Mesenchymal stem cell (in vitro differentiated cells and primary cell): ENCODE results near the gene MAPK8IP2.
A peak's percentile ranks its signal among the peaks of the same experiment; 100 is the strongest.
"Not testable (repeated sequence)": the region's sequence is repeated elsewhere in the genome, so short reads cannot be mapped to it uniquely, and the experiment has no call there.

Source experiments
- DNase-seq: peaks from one replicate; pipeline ENCODE4 v3.0.0-alpha.2; 2013
- H2AFZ ChIP-seq: one replicate; pipeline ENCODE4 v1.6.1; 2013; ENCODE audit warnings: low read depth, mild to moderate bottlenecking, control low read depth, inconsistent platforms, low read length, moderate library complexity
- H2AK5ac ChIP-seq: 2 replicates; pipeline ENCODE4 v1.6.1; 2013; ENCODE audit warnings: low read length, moderate library complexity, mild to moderate bottlenecking, inconsistent platforms; ENCODE audit not compliant: severe bottlenecking
- H2BK120ac ChIP-seq: one replicate; pipeline ENCODE4 v1.6.1; 2013; ENCODE audit warnings: low read depth, mild to moderate bottlenecking, inconsistent platforms, low read length, moderate library complexity
- H2BK12ac ChIP-seq, 2 experiments: one replicate each; pipeline ENCODE4 v1.6.1; 2013; ENCODE audit warnings: inconsistent platforms in 2 of 2, low read length in 2 of 2, mild to moderate bottlenecking in 2 of 2, moderate library complexity in 2 of 2, control low read depth in 1 of 2
- H2BK15ac ChIP-seq: one replicate; pipeline ENCODE4 v1.6.1; 2013; ENCODE audit warnings: mild to moderate bottlenecking, low read depth, inconsistent platforms; ENCODE audit not compliant: poor library complexity, severe bottlenecking
- H2BK5ac ChIP-seq: 2 replicates; pipeline ENCODE4 v1.6.1; 2013; ENCODE audit warnings: low read depth, mild to moderate bottlenecking, low read length, control low read depth, inconsistent platforms; ENCODE audit not compliant: poor library complexity, severe bottlenecking
- H3K14ac ChIP-seq, 2 experiments: one replicate each; pipeline ENCODE4 v1.6.1; 2013; ENCODE audit warnings: inconsistent platforms in 2 of 2, low read length in 2 of 2, control low read depth in 1 of 2, mild to moderate bottlenecking in 1 of 2, moderate library complexity in 1 of 2
- H3K18ac ChIP-seq, 2 experiments: one replicate each; pipeline ENCODE4 v1.6.1; 2013; ENCODE audit warnings: inconsistent platforms in 2 of 2, low read length in 2 of 2, control low read depth in 1 of 2, low read depth in 1 of 2, mild to moderate bottlenecking in 1 of 2
- H3K23ac ChIP-seq, 2 experiments: one replicate each; pipeline ENCODE4 v1.6.1; 2013; ENCODE audit warnings: inconsistent platforms in 2 of 2, low read length in 2 of 2, mild to moderate bottlenecking in 2 of 2, moderate library complexity in 2 of 2, control low read depth in 1 of 2
- H3K27ac ChIP-seq: 2 replicates; pipeline ENCODE4 v1.5.1; 2013; ENCODE audit warnings: mild to moderate bottlenecking, moderate library complexity, low read length, control low read depth, inconsistent platforms; ENCODE audit not compliant: poor library complexity, severe bottlenecking
- H3K27me3 ChIP-seq, 2 experiments: 2 replicates each; pipeline versions ENCODE4 v1.6.1 to v1.7.0; 2013; ENCODE audit warnings: low read length in 2 of 2, mild to moderate bottlenecking in 2 of 2, moderate library complexity in 2 of 2, control low read depth in 1 of 2, inconsistent platforms in 1 of 2; ENCODE audit not compliant: control insufficient read depth in 1 of 2, insufficient read depth in 1 of 2
- H3K36me3 ChIP-seq, 2 experiments: 2 replicates each; pipeline versions ENCODE4 v1.6.1 to v1.7.0; 2013; ENCODE audit warnings: low read length in 2 of 2, control low read depth in 1 of 2, inconsistent platforms in 1 of 2, low read depth in 1 of 2, mild to moderate bottlenecking in 1 of 2; ENCODE audit not compliant: insufficient read depth in 2 of 2, control insufficient read depth in 1 of 2
- H3K4ac ChIP-seq, 2 experiments: one replicate each; pipeline ENCODE4 v1.6.1; 2013; ENCODE audit warnings: inconsistent platforms in 2 of 2, low read length in 2 of 2, mild to moderate bottlenecking in 2 of 2, moderate library complexity in 2 of 2, control low read depth in 1 of 2, low read depth in 1 of 2
- H3K4me1 ChIP-seq: 2 replicates; pipeline ENCODE4 v1.6.1; 2013; ENCODE audit warnings: low read depth, low read length, control low read depth; ENCODE audit not compliant: control insufficient read depth, insufficient read depth
- H3K4me2 ChIP-seq: 2 replicates; pipeline ENCODE4 v1.6.1; 2013; ENCODE audit warnings: low read length, mild to moderate bottlenecking, inconsistent platforms; ENCODE audit not compliant: poor library complexity, severe bottlenecking
- H3K4me3 ChIP-seq, 2 experiments: 2 replicates each; pipeline versions ENCODE4 v1.5.1 to v1.7.0; 2013; ENCODE audit warnings: low read length in 2 of 2, mild to moderate bottlenecking in 2 of 2, control low read depth in 1 of 2, low read depth in 1 of 2; ENCODE audit not compliant: insufficient read depth in 1 of 2
- H3K79me1 ChIP-seq: replicated peaks from 2 replicates; pipeline ENCODE4 v1.6.1; 2013; ENCODE audit warnings: mild to moderate bottlenecking, control low read depth, low read length, inconsistent platforms; ENCODE audit not compliant: poor library complexity, severe bottlenecking
- H3K9ac ChIP-seq: 2 replicates; pipeline ENCODE4 v1.7.0; 2013; ENCODE audit warnings: mild to moderate bottlenecking, low read length, moderate library complexity
- H3K9me3 ChIP-seq: 2 replicates; pipeline ENCODE4 v1.7.0; 2013; ENCODE audit warnings: mild to moderate bottlenecking, low read length; ENCODE audit not compliant: control insufficient read depth
- H4K8ac ChIP-seq: one replicate; pipeline ENCODE4 v1.6.1; 2013; ENCODE audit warnings: inconsistent platforms, mild to moderate bottlenecking, low read length, moderate library complexity
- H4K91ac ChIP-seq: one replicate; pipeline ENCODE4 v1.6.1; 2013; ENCODE audit warnings: mild to moderate bottlenecking, low read length, inconsistent platforms
- WGBS: methylation state at CpG from one replicate; pipeline ENCODE4 v1.1.7; 2013; ENCODE audit warnings: mixed read lengths; 5-methylcytosine and 5-hydroxymethylcytosine counted together

Gene MAPK8IP2

DNA sequence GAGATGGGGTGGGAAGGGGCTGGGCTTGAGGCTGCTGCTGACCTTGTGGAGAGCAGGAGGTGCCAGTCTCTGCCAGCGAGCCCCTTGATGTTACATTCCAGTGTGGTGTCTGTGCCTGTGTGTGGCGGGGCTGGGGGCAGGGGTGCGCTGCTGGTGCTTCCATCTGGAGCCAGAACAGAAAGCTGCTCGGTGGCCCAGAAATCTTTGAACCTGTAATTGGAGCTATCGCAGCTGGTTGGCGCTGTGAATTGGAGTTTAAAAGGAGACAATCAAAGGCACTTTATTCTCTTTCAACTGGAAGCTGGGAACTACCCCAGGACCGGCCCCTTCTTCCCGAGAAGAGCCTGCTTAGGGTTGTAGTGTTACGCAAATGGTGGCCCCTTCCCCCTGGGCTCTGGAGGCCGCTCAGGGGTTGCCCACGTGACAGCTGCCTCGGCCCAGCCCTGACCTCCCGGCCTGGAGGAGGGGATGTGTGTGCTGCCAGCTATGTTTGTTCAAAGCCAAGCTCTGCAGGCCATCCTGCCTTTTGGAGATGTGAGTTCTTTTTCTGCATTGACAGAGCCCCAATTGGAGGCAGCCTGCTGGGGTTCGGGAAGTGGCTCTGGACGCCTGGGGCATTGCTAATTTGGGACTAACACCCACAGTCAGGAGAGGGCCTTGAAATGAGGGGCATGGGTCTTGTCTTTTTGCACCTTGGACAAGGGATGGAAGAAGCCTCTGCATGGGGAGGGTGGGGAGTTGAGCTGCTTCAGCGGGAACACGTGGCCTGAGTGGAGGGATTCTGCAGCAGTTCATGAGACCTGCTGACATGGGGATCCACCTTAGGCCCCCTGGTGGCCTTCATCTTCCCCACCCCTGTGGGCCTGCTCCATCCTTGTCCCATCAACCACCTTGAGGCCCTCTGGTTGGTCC is 41.4 kb downstream of the MAPK8IP2 start:
- no peaks in the 10 kb centered on the region for H3K9me3 ChIP-seq
- H2AFZ ChIP-seq: peak overlapping the region; percentile 70
- peaks cover 40 to 52% of the 10 kb centered on the region in 2 experiments for H3K27me3 ChIP-seq
- H3K27ac ChIP-seq: no peak overlapping the region
- no peak overlapping the region for H3K4me3 ChIP-seq
- no peaks in the 10 kb centered on the region for H3K79me1 ChIP-seq
- no peak overlapping the region for H3K23ac ChIP-seq
- no peaks in the 10 kb centered on the region for H3K36me3 ChIP-seq
- peak overlapping the region; percentile 59 for H2AK5ac ChIP-seq
- no peak overlapping the region for H2BK5ac ChIP-seq
- peak overlapping the region; percentile 34 for H4K91ac ChIP-seq
- peak overlapping the region; percentile 67 for H2BK15ac ChIP-seq
- H3K18ac ChIP-seq: peak overlapping the region; percentile 14 to 50
- H2BK12ac ChIP-seq: peak overlapping the region; percentile 66 to 68
- H3K9ac ChIP-seq: no peak overlapping the region
- peak overlapping the region; percentile 21 to 51 for H3K4ac ChIP-seq
- no peak overlapping the region for H2BK120ac ChIP-seq
- peak overlapping the region; percentile 60 for H4K8ac ChIP-seq
- peaks cover 12% of the 10 kb centered on the region for H3K4me1 ChIP-seq
- 15% methylated on average over 15 of the region's 17 CpGs for WGBS
- H3K14ac ChIP-seq: peak overlapping the region in 1 of 2 experiments; percentile 62
- peak overlapping the region; percentile 31 for H3K4me2 ChIP-seq
- peak; percentile 51 for DNase-seq

DNA sequence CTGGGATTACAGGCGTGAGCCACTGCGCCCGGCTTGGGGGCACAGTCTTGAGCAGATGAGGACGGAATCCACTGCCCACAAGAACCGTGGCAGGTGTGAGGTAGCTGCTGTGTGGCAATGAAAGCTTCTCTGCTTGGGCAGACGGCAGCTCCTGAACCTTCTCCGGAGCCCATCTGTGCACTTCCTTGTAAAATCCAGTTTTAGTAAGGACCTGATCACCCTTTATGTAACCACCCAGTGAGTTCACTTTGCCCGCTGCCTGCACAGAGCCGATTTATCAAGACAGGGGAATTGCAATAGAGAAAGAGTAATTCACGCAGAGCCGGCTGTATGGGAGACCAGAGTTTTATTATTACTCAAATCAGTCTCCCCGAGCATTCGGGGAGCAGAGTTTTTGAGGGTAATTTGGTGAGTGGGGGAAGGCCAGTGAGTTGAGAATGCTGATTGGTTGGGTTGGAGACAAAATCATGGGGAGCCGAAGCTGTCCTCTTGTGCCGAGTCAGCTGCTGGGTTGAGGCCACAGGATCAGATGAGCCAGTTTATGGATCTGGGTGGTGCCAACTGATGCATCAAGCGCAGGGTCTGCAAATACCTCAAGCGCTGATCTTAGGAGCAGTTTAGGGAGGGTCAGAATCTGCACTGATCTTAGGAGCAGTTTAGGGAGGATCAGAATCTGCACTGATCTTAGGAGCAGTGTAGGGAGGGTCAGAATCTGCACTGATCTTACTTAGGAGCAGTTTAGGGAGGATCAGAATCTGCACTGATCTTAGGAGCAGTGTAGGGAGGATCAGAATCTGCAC is 42.6 kb downstream of the MAPK8IP2 start:
- not testable (repeated sequence) for H3K36me3 ChIP-seq, H3K27ac ChIP-seq, H2BK5ac ChIP-seq, DNase-seq, H2BK12ac ChIP-seq, H3K18ac ChIP-seq, H4K91ac ChIP-seq, H3K4me3 ChIP-seq, H2BK15ac ChIP-seq, H2AFZ ChIP-seq, H2BK120ac ChIP-seq, H3K14ac ChIP-seq, H3K79me1 ChIP-seq, H3K23ac ChIP-seq, H3K4ac ChIP-seq, H3K4me2 ChIP-seq, H3K9me3 ChIP-seq, H3K9ac ChIP-seq, H2AK5ac ChIP-seq, H4K8ac ChIP-seq
- H3K4me1 ChIP-seq: peaks cover 12% of the 10 kb centered on the region
- WGBS: 96% methylated on average over 17 of the region's 17 CpGs
- peaks cover 40 to 52% of the 10 kb centered on the region in 2 experiments for H3K27me3 ChIP-seq

DNA sequence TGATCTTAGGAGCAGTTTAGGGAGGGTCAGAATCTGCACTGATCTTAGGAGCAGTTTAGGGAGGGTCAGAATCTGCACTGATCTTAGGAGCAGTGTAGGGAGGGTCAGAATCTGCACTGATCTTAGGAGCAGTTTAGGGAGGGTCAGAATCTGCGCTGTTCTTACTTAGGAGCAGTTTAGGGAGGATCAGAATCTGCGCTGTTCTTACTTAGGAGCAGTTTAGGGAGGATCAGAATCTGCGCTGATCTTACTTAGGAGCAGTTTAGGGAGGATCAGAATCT is 43.2 kb downstream of the MAPK8IP2 start:
- H4K91ac ChIP-seq, H2BK120ac ChIP-seq, H4K8ac ChIP-seq, H3K4me3 ChIP-seq, H3K14ac ChIP-seq, H3K9ac ChIP-seq, H2BK12ac ChIP-seq, H3K23ac ChIP-seq, H3K18ac ChIP-seq, H3K79me1 ChIP-seq, H3K4me2 ChIP-seq, H3K4ac ChIP-seq, H2AFZ ChIP-seq, H3K27ac ChIP-seq, H2AK5ac ChIP-seq, H2BK15ac ChIP-seq, H3K9me3 ChIP-seq, DNase-seq, H3K36me3 ChIP-seq, H2BK5ac ChIP-seq: not testable (repeated sequence)
- Histone ChIP-seq H3K4me1 (peaks cover 12% of the 10 kb centered on the region), H3K27me3 (peaks cover 40 to 52% of the 10 kb centered on the region in 2 experiments)
- 71% methylated on average over 3 of the region's 3 CpGs for WGBS

DNA sequence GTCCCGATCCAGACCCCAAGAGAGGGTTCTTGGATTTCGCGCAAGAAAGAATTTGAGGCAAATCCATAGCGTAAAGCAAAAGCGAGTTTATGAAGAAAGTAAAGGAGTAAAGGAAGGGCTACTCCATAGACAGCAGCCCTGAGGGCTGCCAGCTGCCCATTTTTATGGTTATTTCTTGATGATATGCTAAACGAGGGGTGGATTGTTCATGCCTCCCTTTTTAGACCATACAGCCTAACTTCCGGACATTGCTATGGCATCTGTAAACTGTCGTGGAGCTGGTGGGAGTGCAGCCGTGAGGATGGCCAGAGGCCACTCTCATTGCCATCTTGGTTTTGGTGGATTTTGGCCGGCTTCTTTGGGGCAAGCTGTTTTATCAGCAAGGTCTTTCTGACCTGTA is 52.7 kb downstream of the MAPK8IP2 start:
- Histone ChIP-seq H4K91ac (no peak overlapping the region), H3K4me2 (no peak overlapping the region), H4K8ac (no peak overlapping the region), H2AK5ac (no peak overlapping the region), H3K4me1 (peaks cover 9% of the 10 kb centered on the region), H2BK120ac (no peak overlapping the region), H3K27me3 (peaks cover 0 to 15% of the 10 kb centered on the region in 2 experiments), H2BK12ac (no peak overlapping the region), H2BK15ac (no peak overlapping the region), H3K4me3 (no peak overlapping the region), H3K27ac (no peak overlapping the region), H3K23ac (no peak overlapping the region), H3K9ac (no peak overlapping the region), H2BK5ac (no peak overlapping the region), H3K79me1 (no peaks in the 10 kb centered on the region), H3K14ac (no peak overlapping the region), H3K4ac (no peak overlapping the region), H2AFZ (no peak overlapping the region), H3K36me3 (no peaks in the 10 kb centered on the region), H3K18ac (no peak overlapping the region), H3K9me3 (peaks cover 3% of the 10 kb centered on the region)
- no peak for DNase-seq
- 88% methylated on average over 10 of the region's 10 CpGs for WGBS
